Spleen (tissue), 11 donors: ENCODE data around the gene TIMM17B. TPM values are rescaled to one million over a fixed set of nuclear protein-coding genes. Genes with fewer than 3 reads are reported as not detected.

Experiments
- DNase-seq: peaks from one replicate; pipeline ENCODE4 v3.0.0-alpha.2; 2020
- H3K27ac ChIP-seq, 8 donors: fragments of 200-600 bp; sonication (generic) in 7 of 8; 1 replicate in 4 of 8; 2 replicates in 4 of 8; pipeline versions ENCODE4 v1.5.0 to v1.8.0; 2016 to 2021; ENCODE audit warnings: inconsistent platforms in 4 of 8, mild to moderate bottlenecking in 4 of 8, moderate library complexity in 1 of 8
- H3K27me3 ChIP-seq, 7 donors: fragments of 200-600 bp; sonication (generic) in 6 of 7; replicated peaks in 1 of 7; 1 replicate in 4 of 7; 2 replicates in 3 of 7; pipeline versions ENCODE4 v1.5.0 to v1.8.0; 2016 to 2021; ENCODE audit warnings: inconsistent platforms in 3 of 7, mild to moderate bottlenecking in 1 of 7
- H3K36me3 ChIP-seq, 6 donors: fragments of 200-600 bp; sonication (generic) in 5 of 6; 1 replicate in 4 of 6; 2 replicates in 2 of 6; pipeline versions ENCODE4 v1.5.0 to v1.8.0; 2016 to 2021; ENCODE audit warnings: inconsistent platforms in 2 of 6
- H3K4me1 ChIP-seq, 6 donors: fragments of 200-600 bp; sonication (generic) in 5 of 6; 1 replicate in 3 of 6; 2 replicates in 3 of 6; pipeline versions ENCODE4 v1.5.0 to v1.8.0; 2016 to 2021; ENCODE audit warnings: inconsistent platforms in 3 of 6
- H3K4me3 ChIP-seq, 8 donors: fragments of 200-600 bp; sonication (generic) in 7 of 8; 1 replicate in 4 of 8; 2 replicates in 4 of 8; pipeline versions ENCODE4 v1.5.0 to v1.8.0; 2016 to 2021; ENCODE audit warnings: inconsistent platforms in 4 of 8, mild to moderate bottlenecking in 4 of 8, moderate library complexity in 2 of 8
- H3K9me3 ChIP-seq, 8 donors: fragments of 200-600 bp; sonication (generic) in 7 of 8; 1 replicate in 4 of 8; 2 replicates in 4 of 8; pipeline versions ENCODE4 v1.5.0 to v1.8.0; 2016 to 2021; ENCODE audit warnings: inconsistent platforms in 4 of 8
- POLR2A ChIP-seq, 3 donors: fragments of 450-650 bp; IDR thresholded peaks; one replicate each; pipeline ENCODE4 v1.5.1; 2017; ENCODE audit warnings: antibody characterized with exemption in 3 of 3, mild to moderate bottlenecking in 1 of 3
- POLR2AphosphoS5 ChIP-seq, 3 donors: sonication (generic); formaldehyde crosslinking; IDR thresholded peaks; one replicate each; pipeline ENCODE4 v1.5.1; 2017; ENCODE audit warnings: antibody characterized with exemption in 3 of 3
- WGBS, 5 donors: extraction: QIAGEN DNeasy Blood & Tissue Kit in 3 of 5; methylation state at CpG; one replicate each; pipeline versions ENCODE4 v1.1.5 to v1.1.7; 2013 to 2018; 5-methylcytosine and 5-hydroxymethylcytosine counted together
- intact Hi-C: fragments of 100-400 bp; cut with DNase I; formaldehyde crosslinking; loops from one replicate; pipeline ENCODE4 v1.15.0; 2023; ENCODE audit warnings: low total_unique reads
- polyA plus RNA-seq, 3 donors: library from polyadenylated mRNA; stranded (reverse); fragments of 200-250 nt; gene quantifications; one replicate each; pipeline ENCODE4 v1.2.1, GENCODE V29; 2013
- total RNA-seq, 7 donors: library from RNA; depleted of rRNA in 3 of 7; stranded (reverse); fragments of >200 nt in 3 of 7; fragmentation: NEBNext Ultra II Directional in 4 of 7; extraction: Animal tissue kit (Norgen Biotek cat#: 25700) in 4 of 7; gene quantifications; one replicate each; pipeline versions ENCODE4 v1.1.0 to v1.2.1, GENCODE V29; 2016 to 2021
- TF ChIP-seq, protein P1 (sequence below), 11 experiments: fragments of 200-600 bp in 7 of 11; fragments of 450-650 bp in 4 of 11; sonication (generic) in 4 of 11; IDR thresholded peaks in 8 of 11; conservative IDR thresholded peaks in 3 of 11; 1 replicate in 7 of 11; 2 replicates in 4 of 11; pipeline versions ENCODE4 v1.4.0 to v1.8.0; 2016 to 2021; ENCODE audit warnings: antibody characterized with exemption in 11 of 11, inconsistent platforms in 4 of 11, mild to moderate bottlenecking in 1 of 11
- donor health status: healthy with polysubstance abuse.
- donor health status: DM: no; HTN: no; CAD: no; lungs with moderate emphysema.
- donor health status: DM: no; HTN: no; CAD: no.
- donor health status: Bipolar disorder and iron deficiency.
- donor health status: healthy.
- donor health status: DM: no; HTN: no; CAD: no.
- donor health status: DM: yes; HTN: yes; CAD: no.

Gene TIMM17B
- total and polyA plus RNA-seq, 10 donors, result 29.3 to 68.8 (median 39.5) TPM

DNA sequence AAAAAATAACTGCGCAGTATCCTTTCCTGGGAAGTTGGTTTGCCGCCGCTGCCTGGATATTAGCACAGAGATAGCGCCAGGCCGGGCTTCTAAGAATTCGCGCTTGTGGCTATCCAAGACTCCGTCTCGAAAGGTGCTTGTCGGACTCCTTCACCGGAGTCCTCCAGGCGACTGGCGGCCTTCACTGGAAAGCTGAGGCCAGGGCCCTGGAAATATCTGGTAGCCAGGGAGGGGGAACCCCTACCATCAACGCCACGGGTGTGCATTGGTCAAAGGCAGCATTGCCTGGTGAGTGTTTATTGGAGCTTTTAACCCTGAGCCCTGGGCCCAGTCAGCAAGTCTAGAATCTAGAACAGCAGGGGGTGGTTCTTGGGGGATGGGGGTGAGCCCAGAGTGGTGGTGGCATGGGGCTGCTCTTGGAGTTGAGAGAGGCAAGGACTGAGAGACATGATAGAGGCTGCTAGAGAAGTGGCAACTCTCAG lies 21.8 kb upstream of the TIMM17B start:
- Histone ChIP-seq H3K27me3 (no peaks in the 10 kb centered on the region), H3K4me3 (peak overlapping the region; percentile 19 to 91 (median 67)), H3K4me1 (peaks cover 0 to 66% (median 40%) of the 10 kb centered on the region in 6 donors), H3K9me3 (no peaks in the 10 kb centered on the region), H3K27ac (peak overlapping the region; percentile 40 to 95 (median 90)), H3K36me3 (peaks cover 0 to 53% (median 22%) of the 10 kb centered on the region in 6 donors)
- intact Hi-C loops, result no loop called here
- DNase-seq, result no peak
- 0 to 61% (median 2%) methylated on average over 1 to 15 of the region's 15 CpGs for WGBS, 5 donors
- TF ChIP-seq, protein P1, sequence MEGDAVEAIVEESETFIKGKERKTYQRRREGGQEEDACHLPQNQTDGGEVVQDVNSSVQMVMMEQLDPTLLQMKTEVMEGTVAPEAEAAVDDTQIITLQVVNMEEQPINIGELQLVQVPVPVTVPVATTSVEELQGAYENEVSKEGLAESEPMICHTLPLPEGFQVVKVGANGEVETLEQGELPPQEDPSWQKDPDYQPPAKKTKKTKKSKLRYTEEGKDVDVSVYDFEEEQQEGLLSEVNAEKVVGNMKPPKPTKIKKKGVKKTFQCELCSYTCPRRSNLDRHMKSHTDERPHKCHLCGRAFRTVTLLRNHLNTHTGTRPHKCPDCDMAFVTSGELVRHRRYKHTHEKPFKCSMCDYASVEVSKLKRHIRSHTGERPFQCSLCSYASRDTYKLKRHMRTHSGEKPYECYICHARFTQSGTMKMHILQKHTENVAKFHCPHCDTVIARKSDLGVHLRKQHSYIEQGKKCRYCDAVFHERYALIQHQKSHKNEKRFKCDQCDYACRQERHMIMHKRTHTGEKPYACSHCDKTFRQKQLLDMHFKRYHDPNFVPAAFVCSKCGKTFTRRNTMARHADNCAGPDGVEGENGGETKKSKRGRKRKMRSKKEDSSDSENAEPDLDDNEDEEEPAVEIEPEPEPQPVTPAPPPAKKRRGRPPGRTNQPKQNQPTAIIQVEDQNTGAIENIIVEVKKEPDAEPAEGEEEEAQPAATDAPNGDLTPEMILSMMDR (IDR thresholded peaks at IDR 0.05 in 8 of 11, conservative IDR thresholded peaks at IDR 0.05 in 3 of 11), result no peak
- TF ChIP-seq POLR2A (IDR thresholded peaks at IDR 0.05), result peak in 1 of 3 donors; percentile 6

DNA sequence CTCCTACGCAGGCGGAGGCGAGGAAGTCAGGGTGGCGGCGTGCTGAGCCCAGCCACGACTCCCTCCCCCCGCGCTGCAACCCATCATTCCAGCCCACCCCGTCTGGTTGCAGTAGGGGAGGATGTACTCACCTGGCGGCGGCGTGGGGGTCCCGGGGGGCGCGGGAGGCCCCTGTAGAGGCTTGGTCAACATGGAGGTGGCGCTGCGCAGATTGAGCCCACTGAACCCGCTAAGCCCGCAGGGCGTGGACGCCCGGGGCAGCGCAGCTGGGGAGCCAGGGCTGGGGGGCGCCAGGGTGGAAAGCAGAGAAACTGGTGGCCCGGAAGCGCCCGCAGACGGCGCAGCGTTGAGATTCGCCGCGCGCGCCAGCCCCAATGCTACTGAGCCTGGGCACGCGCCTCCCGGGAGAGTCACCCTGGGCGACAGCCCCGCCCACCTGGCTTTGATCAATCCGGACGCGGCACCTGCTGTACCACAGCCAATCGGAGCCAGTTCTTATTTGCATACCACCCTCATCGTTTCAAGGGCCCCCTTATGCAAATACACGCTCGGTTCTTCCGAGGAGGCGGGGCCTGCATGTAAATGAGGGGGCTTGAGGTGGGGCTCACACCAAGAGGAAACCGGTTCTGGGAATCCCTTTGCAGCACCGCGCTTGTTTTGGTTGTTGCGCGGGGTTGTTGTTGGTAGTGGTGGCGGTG lies 21.2 kb upstream of the TIMM17B start, which contains the start of gene PIM2:
TSS of gene PIM2 (minus strand) at position 382 of the 698 bp plus-strand sequence. CDS start at position 192, 190 bp downstream.
- Histone ChIP-seq H3K27ac (peak within 1 kb of the TSS; percentile 72 to 95 (median 90)), H3K4me1 (peaks cover 0 to 72% (median 43%) of the 10 kb centered on the region in 6 donors), H3K9me3 (no peaks in the 10 kb centered on the region), H3K27me3 (no peaks in the 10 kb centered on the region), H3K4me3 (peak within 1 kb of the TSS; percentile 55 to 91 (median 67)), H3K36me3 (peaks cover 0 to 53% (median 23%) of the 10 kb centered on the region in 6 donors)
- peak; percentile 96 for DNase-seq
- intact Hi-C loops, result no loop called here
- 0 to 47% (median 2%) methylated on average over 20 to 55 of the region's 55 CpGs for WGBS, 5 donors
- TF ChIP-seq, protein P1 (IDR thresholded peaks at IDR 0.05 in 8 of 11, conservative IDR thresholded peaks at IDR 0.05 in 3 of 11), result no peak
- peak; percentile 98 to 99 (median 98) for TF ChIP-seq POLR2AphosphoS5 (IDR thresholded peaks at IDR 0.05)
- TF ChIP-seq POLR2A (IDR thresholded peaks at IDR 0.05), result peak in 2 of 3 donors; percentile 77 to 92

DNA sequence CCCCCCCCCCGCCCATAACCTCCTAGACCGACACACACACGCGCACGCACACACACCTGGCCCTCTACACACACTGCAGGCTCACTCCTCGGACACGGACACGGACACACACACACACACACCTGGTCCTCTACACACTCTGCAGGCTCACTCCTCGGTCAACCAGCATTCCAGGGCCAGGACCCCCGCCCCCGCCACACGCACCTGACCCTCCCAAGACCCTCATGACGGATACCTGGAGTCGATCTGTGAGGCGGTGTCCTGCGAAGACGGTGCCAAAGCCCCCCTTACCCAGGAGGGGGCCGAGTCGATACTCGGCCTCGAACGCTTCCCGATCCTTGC lies 20.7 kb upstream of the TIMM17B start:
- H3K27me3 ChIP-seq, result no peaks in the 10 kb centered on the region
- H3K4me3 ChIP-seq, result peak overlapping the region; percentile 55 to 91 (median 67)
- peaks cover 0 to 77% (median 43%) of the 10 kb centered on the region in 6 donors for H3K4me1 ChIP-seq
- intact Hi-C loops, result no loop called here
- WGBS, 5 donors, result 3 to 39% (median 5%) methylated on average over 9 to 23 of the region's 23 CpGs
- H3K36me3 ChIP-seq, result peaks cover 0 to 53% (median 23%) of the 10 kb centered on the region in 6 donors
- peak overlapping the region; percentile 72 to 95 (median 90) for H3K27ac ChIP-seq
- no peak for DNase-seq
- TF ChIP-seq, protein P1 (IDR thresholded peaks at IDR 0.05 in 8 of 11, conservative IDR thresholded peaks at IDR 0.05 in 3 of 11), result no peak
- TF ChIP-seq POLR2A (IDR thresholded peaks at IDR 0.05) (no peak), POLR2AphosphoS5 (IDR thresholded peaks at IDR 0.05) (no peak)
- no peaks in the 10 kb centered on the region for H3K9me3 ChIP-seq
